Gastrocnemius medialis (tissue), 4 donors: ENCODE results near the gene TRIM75.
"Not testable (repeated sequence)": the region's sequence is repeated elsewhere in the genome, so short reads cannot be mapped to it uniquely, and the experiment has no call there.

Experiments used
- POLR2A ChIP-seq, 2 donors: fragments of 450-650 bp; IDR thresholded peaks; one replicate each; pipeline ENCODE4 v1.6.1; 2017; ENCODE audit warnings: antibody characterized with exemption in 2 of 2, mild to moderate bottlenecking in 2 of 2, moderate library complexity in 2 of 2
- TF ChIP-seq, protein P1 (sequence below), 5 experiments: fragments of 450-650 bp in 3 of 5; fragments of 200-600 bp in 2 of 5; sonication (generic) in 2 of 5; IDR thresholded peaks in 4 of 5; conservative IDR thresholded peaks in 1 of 5; 1 replicate in 4 of 5; 2 replicates in 1 of 5; pipeline ENCODE4 v1.5.1; 2016 to 2019; ENCODE audit warnings: antibody characterized with exemption in 5 of 5, mild to moderate bottlenecking in 3 of 5, moderate library complexity in 3 of 5

DNA sequence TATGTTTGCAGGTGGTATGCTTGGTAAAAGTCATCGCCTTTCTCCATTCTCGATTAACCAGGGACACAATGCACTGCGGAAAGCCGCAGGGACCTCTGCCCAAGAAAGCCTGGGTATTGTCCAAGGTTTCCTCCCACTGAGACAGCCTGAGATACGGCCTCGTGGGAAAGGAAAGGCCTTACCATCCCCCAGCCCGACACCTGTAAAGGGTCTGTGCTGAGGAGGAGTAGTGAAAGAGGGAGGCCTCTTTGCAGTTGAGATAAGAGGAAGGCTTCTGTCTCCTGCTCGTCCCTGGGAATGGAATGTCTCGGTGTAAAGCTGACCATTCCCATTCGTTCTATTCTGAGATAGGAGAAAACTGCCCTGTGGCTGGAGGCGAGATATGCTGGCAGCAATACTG lies 19.7 kb downstream of the TRIM75 start:
- TF ChIP-seq, protein P1, sequence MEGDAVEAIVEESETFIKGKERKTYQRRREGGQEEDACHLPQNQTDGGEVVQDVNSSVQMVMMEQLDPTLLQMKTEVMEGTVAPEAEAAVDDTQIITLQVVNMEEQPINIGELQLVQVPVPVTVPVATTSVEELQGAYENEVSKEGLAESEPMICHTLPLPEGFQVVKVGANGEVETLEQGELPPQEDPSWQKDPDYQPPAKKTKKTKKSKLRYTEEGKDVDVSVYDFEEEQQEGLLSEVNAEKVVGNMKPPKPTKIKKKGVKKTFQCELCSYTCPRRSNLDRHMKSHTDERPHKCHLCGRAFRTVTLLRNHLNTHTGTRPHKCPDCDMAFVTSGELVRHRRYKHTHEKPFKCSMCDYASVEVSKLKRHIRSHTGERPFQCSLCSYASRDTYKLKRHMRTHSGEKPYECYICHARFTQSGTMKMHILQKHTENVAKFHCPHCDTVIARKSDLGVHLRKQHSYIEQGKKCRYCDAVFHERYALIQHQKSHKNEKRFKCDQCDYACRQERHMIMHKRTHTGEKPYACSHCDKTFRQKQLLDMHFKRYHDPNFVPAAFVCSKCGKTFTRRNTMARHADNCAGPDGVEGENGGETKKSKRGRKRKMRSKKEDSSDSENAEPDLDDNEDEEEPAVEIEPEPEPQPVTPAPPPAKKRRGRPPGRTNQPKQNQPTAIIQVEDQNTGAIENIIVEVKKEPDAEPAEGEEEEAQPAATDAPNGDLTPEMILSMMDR (IDR thresholded peaks at IDR 0.05 in 4 of 5, conservative IDR thresholded peaks at IDR 0.05 in 1 of 5) = not testable (repeated sequence)
- not testable (repeated sequence) for TF ChIP-seq POLR2A (IDR thresholded peaks at IDR 0.05)
